ENCODE results near the gene ARIH2. TPM values are rescaled to one million over a fixed set of nuclear protein-coding genes. Genes with fewer than 3 reads are reported as not detected.
A peak's percentile ranks its signal among the peaks of the same experiment; 100 is the strongest.

ARIH2 gene
- 96.6 and 112 TPM in 2 replicates for total RNA-seq

GRCh38 chr3:48918388-48919214, at the start of gene ARIH2:
TSS of gene ARIH2 (plus strand) at chr3:48918842. CDS start at chr3:48927559, 8,717 bp downstream.
- CTCF ChIA-PET = interaction anchor here (0.7 to 1.9 kb wide), 8 partner anchors 16 to 835 kb away, joined by 3 to 5 read pairs (median 4); partner anchors contain the start of gene PRKAR2A
- ATAC-seq (ENCODE audit: low read depth) (peak; percentile 85), DNase-seq (peak; percentile 91)
- intact Hi-C loops (cut with micrococcal nuclease) = loop anchor here (1.0 to 2.0 kb wide), 7 partner anchors 20 to 233 kb away; partner anchors contain the start of genes IP6K2, NCKIPSD, PRKAR2A and QRICH1
- Mint-ChIP-seq H3K4me3 (peak within 1 kb of the TSS; percentile 99), H3K9me3 (no peaks in the 10 kb centered on the region), H3K27ac (peak within 1 kb of the TSS; percentile 98), H3K36me3 (ENCODE audit: low read depth) (peaks cover 17% of the 10 kb centered on the region), H3K27me3 (no peaks in the 10 kb centered on the region), H3K4me1 (peaks cover 32% of the 10 kb centered on the region)
- no peak for TF ChIP-seq CTCF (IDR thresholded peaks at IDR 0.05)
- POLR2A ChIA-PET = interaction anchor here (0.6 to 3.4 kb wide), 16 partner anchors 10 to 442 kb away, joined by 3 to 36 read pairs (median 10); partner anchors contain the start of genes IMPDH2, IP6K2, NDUFAF3 and PRKAR2A

GRCh38 chr3:48877671-48878070, 41.0 kb upstream of the ARIH2 start:
- ATAC-seq (ENCODE audit: low read depth) (no peak), DNase-seq (no peak)
- intact Hi-C loops (cut with micrococcal nuclease) = no loop called here
- no peaks in the 10 kb centered on the region for H3K9me3 Mint-ChIP-seq
- peaks cover 14% of the 10 kb centered on the region for H3K36me3 Mint-ChIP-seq (ENCODE audit: low read depth)
- ChIA-PET CTCF (no interaction called here), POLR2A (no interaction called here)
- H3K27me3 Mint-ChIP-seq = no peaks in the 10 kb centered on the region
- no peak overlapping the region for H3K27ac Mint-ChIP-seq
- peaks cover 7% of the 10 kb centered on the region for H3K4me1 Mint-ChIP-seq
- no peak for TF ChIP-seq CTCF (IDR thresholded peaks at IDR 0.05)
- H3K4me3 Mint-ChIP-seq = no peak overlapping the region

- POLR2A ChIA-PET = interaction anchor here (0.6 to 0.7 kb wide), 2 partner anchors 21 to 51 kb away, joined by 3 to 7 read pairs; no protein-coding TSS in a partner anchor
- Mint-ChIP-seq H3K36me3 (ENCODE audit: low read depth) (peaks cover 16% of the 10 kb centered on the region), H3K9me3 (no peaks in the 10 kb centered on the region), H3K27me3 (no peaks in the 10 kb centered on the region), H3K27ac (peak overlapping the region; percentile 2), H3K4me1 (peaks cover 7% of the 10 kb centered on the region), H3K4me3 (no peak overlapping the region)
- no peak for ATAC-seq (ENCODE audit: low read depth)
- TF ChIP-seq CTCF (IDR thresholded peaks at IDR 0.05) = no peak
- DNase-seq = no peak
- intact Hi-C loops (cut with micrococcal nuclease) = no loop called here
- CTCF ChIA-PET = interaction anchor here (0.7 kb wide), 1 partner anchor 129 kb away, joined by 3 read pairs; no protein-coding TSS in a partner anchor
Observed at GRCh38 chr3:48879307-48879993, 39.2 kb upstream of the ARIH2 start.

GRCh38 chr3:48879994-48880377, 38.7 kb upstream of the ARIH2 start:
- Mint-ChIP-seq H3K4me3 (no peak overlapping the region), H3K36me3 (ENCODE audit: low read depth) (peaks cover 18% of the 10 kb centered on the region), H3K9me3 (no peaks in the 10 kb centered on the region), H3K27ac (no peak overlapping the region), H3K4me1 (peaks cover 7% of the 10 kb centered on the region), H3K27me3 (no peaks in the 10 kb centered on the region)
- intact Hi-C loops (cut with micrococcal nuclease) = no loop called here
- POLR2A ChIA-PET = interaction anchor here (0.5 to 0.7 kb wide), 2 partner anchors 20 to 28 kb away, joined by 7 to 8 read pairs; no protein-coding TSS in a partner anchor
- ATAC-seq (ENCODE audit: low read depth) (no peak), DNase-seq (no peak)
- TF ChIP-seq CTCF (IDR thresholded peaks at IDR 0.05) = no peak
- CTCF ChIA-PET = no interaction called here

- ATAC-seq (ENCODE audit: low read depth) = no peak
- DNase-seq = no peak
- no peak for TF ChIP-seq CTCF (IDR thresholded peaks at IDR 0.05)
- peaks cover 7% of the 10 kb centered on the region for H3K4me1 Mint-ChIP-seq
- CTCF ChIA-PET = no interaction called here
- no peak overlapping the region for H3K4me3 Mint-ChIP-seq
- no peaks in the 10 kb centered on the region for H3K27me3 Mint-ChIP-seq
- peaks cover 22% of the 10 kb centered on the region for H3K36me3 Mint-ChIP-seq (ENCODE audit: low read depth)
- no peak overlapping the region for H3K27ac Mint-ChIP-seq
- intact Hi-C loops (cut with micrococcal nuclease) = no loop called here
- POLR2A ChIA-PET = no interaction called here
- H3K9me3 Mint-ChIP-seq = no peaks in the 10 kb centered on the region
Observed at GRCh38 chr3:48881006-48881405, 37.6 kb upstream of the ARIH2 start.

Measured in activated B cell treated with CpG ODN at 0.5 μM for 24 hours (primary cell).